OCI-LY1 (cell line): ENCODE results near the gene DNAAF5.
"Not testable (repeated sequence)": the region's sequence is repeated elsewhere in the genome, so short reads cannot be mapped to it uniquely, and the experiment has no call there.

Experiments
- H2AFZ ChIP-seq: fragments of 200-600 bp; sonication (generic), shearing (Covaris generic); 2 replicates; pipeline ENCODE4 v1.6.0; 2014; ENCODE audit warnings: antibody characterized with exemption, mild to moderate bottlenecking, low read length
- H3F3A ChIP-seq: fragments of 200-600 bp; sonication (generic), shearing (Covaris generic); 2 replicates; pipeline ENCODE4 v1.6.0; 2014; ENCODE audit warnings: mild to moderate bottlenecking, antibody characterized with exemption, low read length, moderate library complexity; ENCODE audit not compliant: insufficient read depth
- H3K27ac ChIP-seq: fragments of 200-600 bp; sonication (generic); 2 replicates; pipeline ENCODE4 v1.5.1; 2014; ENCODE audit warnings: low read length, mixed run types, mild to moderate bottlenecking, low read depth; ENCODE audit not compliant: poor library complexity, severe bottlenecking
- H3K27me3 ChIP-seq: fragments of 200-600 bp; sonication (generic); 2 replicates; pipeline ENCODE4 v1.6.0; 2014; ENCODE audit warnings: antibody characterized with exemption, mild to moderate bottlenecking, low read length, moderate library complexity; ENCODE audit not compliant: insufficient read depth
- H3K36me3 ChIP-seq: fragments of 200-600 bp; sonication (generic); 2 replicates; pipeline ENCODE4 v1.6.1; 2014; ENCODE audit warnings: mild to moderate bottlenecking, antibody characterized with exemption, low read length, moderate library complexity, mixed read lengths; ENCODE audit not compliant: insufficient read depth
- H3K4me1 ChIP-seq: fragments of 200-600 bp; sonication (generic); 2 replicates; pipeline ENCODE4 v1.5.1; 2014; ENCODE audit warnings: mild to moderate bottlenecking, low read length, moderate library complexity; ENCODE audit not compliant: insufficient read depth, severe bottlenecking
- H3K4me2 ChIP-seq: fragments of 200-600 bp; sonication (generic), shearing (Covaris generic); 2 replicates; pipeline ENCODE4 v1.6.1; 2014; ENCODE audit warnings: low read length
- H3K4me3 ChIP-seq: fragments of 200-600 bp; sonication (generic); 2 replicates; pipeline ENCODE4 v1.5.1; 2014; ENCODE audit warnings: low read length, low read depth, mild to moderate bottlenecking, mixed read lengths; ENCODE audit not compliant: poor library complexity, severe bottlenecking
- H3K79me2 ChIP-seq: fragments of 200-600 bp; shearing (Covaris generic); 2 replicates; pipeline ENCODE4 v1.6.1; 2016; ENCODE audit warnings: mixed run types, low read length, mixed read lengths; ENCODE audit not compliant: insufficient read depth
- H3K9ac ChIP-seq: fragments of 200-600 bp; sonication (generic), shearing (Covaris generic); 2 replicates; pipeline ENCODE4 v1.6.1; 2014; ENCODE audit warnings: mild to moderate bottlenecking, low read length, mixed read lengths
- H3K9me2 ChIP-seq: fragments of 200-600 bp; sonication (generic), shearing (Covaris generic); 2 replicates; pipeline ENCODE4 v1.6.1; 2014; ENCODE audit warnings: low read depth, mild to moderate bottlenecking, low read length, mixed read lengths
- H3K9me3 ChIP-seq: fragments of 200-600 bp; shearing (Covaris generic); 2 replicates; pipeline ENCODE4 v1.6.1; 2014; ENCODE audit warnings: low read length, mixed read lengths
- H4K20me1 ChIP-seq: fragments of 200-600 bp; sonication (generic), shearing (Covaris generic); 2 replicates; pipeline ENCODE4 v1.6.0; 2016; ENCODE audit warnings: mild to moderate bottlenecking, low read length; ENCODE audit not compliant: insufficient read depth
- EZH2 ChIP-seq: fragments of 200-600 bp; sonication (generic), shearing (Covaris generic); IDR thresholded peaks from 2 replicates; pipeline ENCODE4 v1.8.0; 2017; ENCODE audit warnings: borderline replicate concordance, mixed run types, mild to moderate bottlenecking, antibody characterized with exemption, low read length, moderate library complexity, mixed read lengths
- TF ChIP-seq, protein P1 (sequence below): fragments of 200-600 bp; sonication (generic), shearing (Covaris generic); IDR thresholded peaks from 2 replicates; pipeline ENCODE4 v1.5.1; 2017; ENCODE audit warnings: mild to moderate bottlenecking, antibody characterized with exemption, low read length, moderate library complexity, mixed read lengths

DNAAF5 gene

GRCh38 chr7:751826-752225, 25.3 kb downstream of the DNAAF5 start:
- Histone ChIP-seq H3F3A (no peaks in the 10 kb centered on the region), H3K36me3 (peaks cover 68% of the 10 kb centered on the region), H2AFZ (no peak overlapping the region), H3K9me2 (no peaks in the 10 kb centered on the region), H3K9me3 (no peaks in the 10 kb centered on the region), H3K4me2 (no peak overlapping the region), H3K79me2 (no peaks in the 10 kb centered on the region), H3K9ac (no peak overlapping the region), H4K20me1 (no peaks in the 10 kb centered on the region), H3K4me3 (no peak overlapping the region), H3K27me3 (no peaks in the 10 kb centered on the region), H3K27ac (no peak overlapping the region), H3K4me1 (no peaks in the 10 kb centered on the region)
- no peak for TF ChIP-seq EZH2
- TF ChIP-seq, protein P1, sequence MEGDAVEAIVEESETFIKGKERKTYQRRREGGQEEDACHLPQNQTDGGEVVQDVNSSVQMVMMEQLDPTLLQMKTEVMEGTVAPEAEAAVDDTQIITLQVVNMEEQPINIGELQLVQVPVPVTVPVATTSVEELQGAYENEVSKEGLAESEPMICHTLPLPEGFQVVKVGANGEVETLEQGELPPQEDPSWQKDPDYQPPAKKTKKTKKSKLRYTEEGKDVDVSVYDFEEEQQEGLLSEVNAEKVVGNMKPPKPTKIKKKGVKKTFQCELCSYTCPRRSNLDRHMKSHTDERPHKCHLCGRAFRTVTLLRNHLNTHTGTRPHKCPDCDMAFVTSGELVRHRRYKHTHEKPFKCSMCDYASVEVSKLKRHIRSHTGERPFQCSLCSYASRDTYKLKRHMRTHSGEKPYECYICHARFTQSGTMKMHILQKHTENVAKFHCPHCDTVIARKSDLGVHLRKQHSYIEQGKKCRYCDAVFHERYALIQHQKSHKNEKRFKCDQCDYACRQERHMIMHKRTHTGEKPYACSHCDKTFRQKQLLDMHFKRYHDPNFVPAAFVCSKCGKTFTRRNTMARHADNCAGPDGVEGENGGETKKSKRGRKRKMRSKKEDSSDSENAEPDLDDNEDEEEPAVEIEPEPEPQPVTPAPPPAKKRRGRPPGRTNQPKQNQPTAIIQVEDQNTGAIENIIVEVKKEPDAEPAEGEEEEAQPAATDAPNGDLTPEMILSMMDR = no peak

GRCh38 chr7:752256-752655, 25.8 kb downstream of the DNAAF5 start:
- H3K4me1 ChIP-seq, H4K20me1 ChIP-seq, H3K9me3 ChIP-seq, H3K4me2 ChIP-seq, H3K4me3 ChIP-seq, H3K9ac ChIP-seq, H2AFZ ChIP-seq, H3K27me3 ChIP-seq, H3K79me2 ChIP-seq, H3K9me2 ChIP-seq, H3F3A ChIP-seq, H3K27ac ChIP-seq: not testable (repeated sequence)
- peaks cover 72% of the 10 kb centered on the region for H3K36me3 ChIP-seq

- Histone ChIP-seq H3K36me3 (peaks cover 82% of the 10 kb centered on the region), H4K20me1 (no peaks in the 10 kb centered on the region)
- TF ChIP-seq EZH2 = no peak
- TF ChIP-seq, protein P1 = no peak
These were observed 26.7 kb downstream of the DNAAF5 start for GRCh38 chr7:753190-753589.

GRCh38 chr7:754531-755412, 28.3 kb downstream of the DNAAF5 start:
- no peaks in the 10 kb centered on the region for H3K4me1 ChIP-seq
- no peaks in the 10 kb centered on the region for H3K27me3 ChIP-seq
- H3F3A ChIP-seq = no peaks in the 10 kb centered on the region
- no peak overlapping the region for H3K4me2 ChIP-seq
- H3K4me3 ChIP-seq = no peak overlapping the region
- no peak overlapping the region for H3K9ac ChIP-seq
- H4K20me1 ChIP-seq = no peaks in the 10 kb centered on the region
- H3K79me2 ChIP-seq = no peaks in the 10 kb centered on the region
- no peaks in the 10 kb centered on the region for H3K9me2 ChIP-seq
- H3K36me3 ChIP-seq = peaks cover 79% of the 10 kb centered on the region
- no peak overlapping the region for H3K27ac ChIP-seq
- no peak overlapping the region for H2AFZ ChIP-seq
- no peak for TF ChIP-seq EZH2
- no peaks in the 10 kb centered on the region for H3K9me3 ChIP-seq

More at GRCh38 chr7:753190-753589, 26.7 kb downstream of the DNAAF5 start:
- no peak overlapping the region for H3K27ac ChIP-seq
- H3K79me2 ChIP-seq = no peaks in the 10 kb centered on the region
- H3K9me3 ChIP-seq = no peaks in the 10 kb centered on the region
- H3K4me1 ChIP-seq = no peaks in the 10 kb centered on the region
- no peak overlapping the region for H3K9ac ChIP-seq
- no peak overlapping the region for H2AFZ ChIP-seq
- no peaks in the 10 kb centered on the region for H3K9me2 ChIP-seq
- no peaks in the 10 kb centered on the region for H3F3A ChIP-seq
- H3K27me3 ChIP-seq = no peaks in the 10 kb centered on the region
- no peak overlapping the region for H3K4me2 ChIP-seq
- no peak overlapping the region for H3K4me3 ChIP-seq
